T-helper 1 cell treated with Interleukin-12 subunit alpha and Interleukin-12 subunit beta and Interleukin-4 antibody, amounts not matched to agents 30 μg/mL and 1 μg/mL, for 36 hours (primary cell): ENCODE results near the gene SERPINB12.

Experiments
- H3K27ac Mint-ChIP-seq: one replicate; pipeline ENCODE4 v1.8.0; 2021; ENCODE audit warnings: mild to moderate bottlenecking, mixed read lengths
- H3K27me3 Mint-ChIP-seq: one replicate; pipeline ENCODE4 v1.8.0; 2021; ENCODE audit warnings: low read depth, mixed read lengths
- H3K36me3 Mint-ChIP-seq: one replicate; pipeline ENCODE4 v1.8.0; 2021; ENCODE audit warnings: low read depth, mixed read lengths
- H3K4me1 Mint-ChIP-seq: one replicate; pipeline ENCODE4 v1.8.0; 2021; ENCODE audit warnings: low read depth, mixed read lengths
- H3K4me3 Mint-ChIP-seq: one replicate; pipeline ENCODE4 v1.8.0; 2021; ENCODE audit warnings: mild to moderate bottlenecking, moderate library complexity, mixed read lengths
- H3K9me3 Mint-ChIP-seq: one replicate; pipeline ENCODE4 v1.8.0; 2021; ENCODE audit warnings: mixed read lengths

The SERPINB12 gene

DNA sequence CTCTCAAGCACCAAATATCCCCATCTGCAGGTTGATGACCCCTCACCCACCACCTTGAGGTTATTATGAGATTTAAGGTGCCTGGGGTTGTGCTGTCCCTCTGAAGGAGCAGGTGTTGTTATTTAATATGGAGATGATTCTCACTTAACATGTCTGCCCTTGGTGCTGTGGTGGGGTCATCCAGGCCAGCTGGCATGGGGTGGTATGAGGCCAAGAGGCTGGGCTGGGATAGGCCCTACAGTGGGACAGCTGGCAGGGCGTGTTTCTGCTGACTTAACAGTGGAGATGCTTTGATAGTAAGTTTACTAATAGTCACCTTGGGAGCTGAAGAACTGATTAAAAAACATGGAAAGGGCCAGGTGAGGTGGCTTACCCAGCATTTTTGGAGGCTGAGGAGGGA lies 22.4 kb downstream of the SERPINB12 start:
- H3K4me3 Mint-ChIP-seq, result no peak overlapping the region
- H3K4me1 Mint-ChIP-seq, result no peaks in the 10 kb centered on the region
- H3K27me3 Mint-ChIP-seq, result no peaks in the 10 kb centered on the region
- H3K27ac Mint-ChIP-seq, result no peak overlapping the region
- H3K36me3 Mint-ChIP-seq, result no peaks in the 10 kb centered on the region
- H3K9me3 Mint-ChIP-seq, result no peaks in the 10 kb centered on the region

DNA sequence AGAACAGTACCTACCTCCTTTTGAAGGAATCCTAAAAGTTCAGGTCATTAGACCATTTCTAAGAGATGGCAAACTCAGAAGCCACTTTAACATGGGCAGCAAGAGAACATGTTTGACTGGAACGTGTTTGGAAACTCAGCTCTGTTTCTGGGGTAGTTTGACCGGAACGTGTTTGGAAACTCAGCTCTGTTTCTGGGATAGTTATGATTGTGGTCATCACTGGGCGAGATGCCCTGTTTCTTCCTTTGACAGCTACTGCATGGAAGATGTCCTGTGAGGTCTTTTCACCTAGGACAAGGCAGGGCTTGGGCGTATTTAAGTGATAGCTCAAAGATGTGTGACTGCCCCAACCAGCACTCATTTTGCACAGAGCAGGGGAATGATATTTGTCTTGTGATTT lies 25.1 kb downstream of the SERPINB12 start:
- H3K27me3 Mint-ChIP-seq, result peaks cover 19% of the 10 kb centered on the region
- no peak overlapping the region for H3K4me3 Mint-ChIP-seq
- H3K4me1 Mint-ChIP-seq, result no peaks in the 10 kb centered on the region
- no peaks in the 10 kb centered on the region for H3K9me3 Mint-ChIP-seq
- no peaks in the 10 kb centered on the region for H3K36me3 Mint-ChIP-seq
- H3K27ac Mint-ChIP-seq, result no peak overlapping the region

DNA sequence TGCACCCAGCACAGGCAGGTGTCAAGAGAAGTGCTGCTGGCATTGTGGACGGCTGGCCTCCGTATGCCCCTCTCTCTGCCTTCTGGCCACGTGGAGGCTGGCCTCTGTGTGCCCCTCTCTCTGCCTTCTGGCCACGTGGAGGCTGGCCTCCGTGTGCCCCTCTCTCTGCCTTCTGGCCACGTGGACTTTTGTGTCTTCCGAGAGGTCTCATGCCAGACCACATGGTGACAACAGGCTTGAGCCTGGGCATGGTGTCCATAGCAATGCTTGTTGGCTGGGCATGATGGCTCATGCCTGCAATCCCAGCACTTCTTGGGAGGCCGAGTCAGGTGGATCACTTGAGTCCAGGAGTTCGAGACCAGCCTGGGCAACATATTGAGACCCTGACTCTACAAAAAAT lies 25.7 kb downstream of the SERPINB12 start:
- H3K9me3 Mint-ChIP-seq, result no peaks in the 10 kb centered on the region
- no peaks in the 10 kb centered on the region for H3K36me3 Mint-ChIP-seq
- H3K27me3 Mint-ChIP-seq, result peaks cover 23% of the 10 kb centered on the region
- no peaks in the 10 kb centered on the region for H3K4me1 Mint-ChIP-seq
- H3K4me3 Mint-ChIP-seq, result no peak overlapping the region
- no peak overlapping the region for H3K27ac Mint-ChIP-seq

DNA sequence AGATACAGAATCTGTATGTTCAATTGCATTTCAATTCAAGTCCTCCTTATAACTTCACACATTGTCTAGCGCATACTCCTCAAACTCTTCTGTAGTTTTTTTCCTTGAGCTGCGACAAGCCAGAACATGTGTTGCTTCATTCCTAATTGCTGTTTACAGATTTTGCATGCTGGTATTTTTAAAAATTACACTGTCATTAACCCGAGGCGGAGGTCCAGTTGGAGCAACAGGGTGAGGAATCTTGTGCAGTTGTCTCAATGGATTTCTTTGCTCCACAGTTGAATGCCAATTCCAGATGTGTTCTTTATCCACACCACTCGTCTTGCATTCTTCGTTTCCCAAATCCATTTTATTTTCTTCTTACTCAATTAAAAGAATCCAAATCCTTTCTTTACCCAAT lies 28.6 kb downstream of the SERPINB12 start:
- Mint-ChIP-seq H3K9me3 (no peaks in the 10 kb centered on the region), H3K27me3 (peaks cover 39% of the 10 kb centered on the region), H3K4me3 (no peak overlapping the region), H3K27ac (no peak overlapping the region), H3K36me3 (no peaks in the 10 kb centered on the region), H3K4me1 (no peaks in the 10 kb centered on the region)

DNA sequence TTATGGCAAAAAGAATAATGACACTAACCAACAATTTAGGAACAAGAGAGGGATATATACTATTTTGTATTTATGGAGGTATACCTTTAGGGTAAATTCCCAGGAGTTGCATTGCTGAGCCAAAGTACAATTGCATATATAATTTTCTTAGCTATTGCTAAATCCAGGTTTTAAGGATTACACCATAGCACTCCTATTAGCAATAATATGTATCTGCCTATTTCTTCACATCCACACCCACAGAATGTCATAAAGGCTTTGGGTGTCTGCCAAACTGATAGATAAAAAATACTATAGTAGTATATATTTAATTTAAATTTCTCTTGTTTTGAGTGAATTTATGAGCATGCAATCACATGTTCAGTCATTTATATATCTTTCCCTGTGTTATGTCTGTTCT lies 33.5 kb downstream of the SERPINB12 start:
- Mint-ChIP-seq H3K4me1 (peaks cover 3% of the 10 kb centered on the region), H3K27ac (no peak overlapping the region), H3K4me3 (no peak overlapping the region), H3K36me3 (no peaks in the 10 kb centered on the region), H3K27me3 (peaks cover 53% of the 10 kb centered on the region), H3K9me3 (no peaks in the 10 kb centered on the region)

DNA sequence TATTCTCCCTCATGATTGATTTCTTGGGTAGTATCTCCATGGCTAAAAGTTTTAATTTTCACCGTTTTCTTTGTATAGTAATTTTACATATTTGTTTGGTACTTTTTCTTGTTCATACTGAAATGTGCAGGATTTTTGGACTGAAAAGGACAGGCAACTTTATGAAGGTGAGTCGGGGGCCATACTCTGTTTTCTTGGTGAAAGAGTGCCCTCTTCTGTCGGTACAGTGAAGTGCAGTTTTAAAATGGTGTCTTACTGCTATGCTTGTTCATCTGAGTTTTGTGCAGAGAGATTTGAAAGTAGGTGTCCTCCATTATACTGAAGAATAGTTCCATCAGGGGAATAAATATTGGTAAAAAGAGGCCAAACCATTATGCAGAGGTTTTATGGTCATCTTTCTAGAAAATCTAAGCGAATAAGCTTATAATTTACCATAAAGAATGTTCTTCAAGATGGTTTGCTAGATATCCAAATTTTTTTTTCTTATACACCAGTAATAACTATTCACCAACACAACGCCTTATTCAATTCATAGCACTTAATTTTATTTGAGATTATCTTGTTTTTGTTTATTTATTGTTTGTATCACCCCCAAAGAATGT lies 36.3 kb downstream of the SERPINB12 start:
- Mint-ChIP-seq H3K27me3 (peaks cover 34% of the 10 kb centered on the region), H3K9me3 (no peaks in the 10 kb centered on the region), H3K27ac (no peak overlapping the region), H3K36me3 (no peaks in the 10 kb centered on the region), H3K4me3 (no peak overlapping the region), H3K4me1 (peaks cover 3% of the 10 kb centered on the region)

DNA sequence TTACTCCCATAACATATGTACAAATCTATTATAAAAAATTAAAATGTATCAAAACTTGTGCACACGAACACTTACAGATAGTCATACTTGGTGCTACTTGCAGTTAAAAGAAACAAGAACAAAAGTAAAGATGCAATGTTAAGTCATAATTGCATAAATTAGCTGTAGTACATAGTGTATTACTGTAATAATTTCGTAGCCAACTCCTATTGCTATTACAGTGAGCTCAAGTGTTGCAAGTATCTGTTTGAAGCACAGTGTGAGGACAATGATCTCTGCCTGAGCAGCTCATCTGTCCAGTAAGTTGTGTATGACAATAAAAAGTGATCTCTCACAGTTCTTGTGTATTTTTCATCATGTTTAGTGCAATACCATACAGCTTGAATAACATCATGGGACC lies 37.4 kb downstream of the SERPINB12 start:
- Mint-ChIP-seq H3K27ac (no peak overlapping the region), H3K4me3 (no peak overlapping the region), H3K27me3 (peaks cover 30% of the 10 kb centered on the region), H3K36me3 (no peaks in the 10 kb centered on the region), H3K4me1 (peaks cover 3% of the 10 kb centered on the region), H3K9me3 (no peaks in the 10 kb centered on the region)

DNA sequence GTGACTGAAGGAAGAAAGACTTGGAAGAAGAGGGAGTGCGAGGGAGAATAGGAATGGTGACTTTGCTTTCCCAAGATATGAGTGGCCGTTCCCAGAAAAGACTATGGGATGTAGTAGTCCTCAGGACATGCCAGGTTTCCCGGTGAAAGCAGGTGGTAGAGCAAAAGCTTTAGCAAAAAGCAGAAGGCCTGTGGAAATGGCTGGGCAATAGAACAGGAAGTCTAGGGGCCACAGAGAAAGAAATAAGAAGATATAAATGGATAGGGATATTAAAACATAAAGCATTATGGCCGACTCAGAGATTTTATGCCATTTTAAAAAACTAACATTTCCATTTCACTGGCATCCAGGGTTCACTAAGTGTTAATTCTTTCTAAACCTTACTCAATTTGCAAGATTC lies 43.8 kb downstream of the SERPINB12 start:
- Mint-ChIP-seq H3K27ac (no peak overlapping the region), H3K36me3 (no peaks in the 10 kb centered on the region), H3K4me3 (no peak overlapping the region), H3K9me3 (no peaks in the 10 kb centered on the region), H3K4me1 (no peaks in the 10 kb centered on the region), H3K27me3 (no peaks in the 10 kb centered on the region)

DNA sequence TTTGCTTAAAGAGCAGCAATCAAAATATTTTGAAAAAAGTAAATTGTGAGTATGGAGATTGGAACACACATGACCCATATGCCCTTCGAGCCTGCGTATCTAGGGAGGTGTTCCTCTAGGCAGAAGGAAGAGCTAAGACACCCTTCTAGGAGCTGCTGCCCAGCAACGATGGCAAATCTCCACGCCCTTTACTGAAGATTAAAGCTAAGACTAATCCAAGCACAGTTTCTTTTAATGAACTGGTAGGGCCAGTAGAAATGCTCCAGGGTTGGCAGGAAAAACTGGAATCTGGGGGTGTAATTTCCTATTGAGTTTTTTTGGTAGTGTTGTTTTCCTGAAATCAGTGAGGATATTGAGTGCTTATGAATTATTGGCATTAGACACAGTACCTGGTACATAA lies 44.3 kb downstream of the SERPINB12 start:
- Mint-ChIP-seq H3K4me3 (no peak overlapping the region), H3K36me3 (no peaks in the 10 kb centered on the region), H3K27me3 (peaks cover 3% of the 10 kb centered on the region), H3K27ac (no peak overlapping the region), H3K4me1 (no peaks in the 10 kb centered on the region), H3K9me3 (no peaks in the 10 kb centered on the region)

DNA sequence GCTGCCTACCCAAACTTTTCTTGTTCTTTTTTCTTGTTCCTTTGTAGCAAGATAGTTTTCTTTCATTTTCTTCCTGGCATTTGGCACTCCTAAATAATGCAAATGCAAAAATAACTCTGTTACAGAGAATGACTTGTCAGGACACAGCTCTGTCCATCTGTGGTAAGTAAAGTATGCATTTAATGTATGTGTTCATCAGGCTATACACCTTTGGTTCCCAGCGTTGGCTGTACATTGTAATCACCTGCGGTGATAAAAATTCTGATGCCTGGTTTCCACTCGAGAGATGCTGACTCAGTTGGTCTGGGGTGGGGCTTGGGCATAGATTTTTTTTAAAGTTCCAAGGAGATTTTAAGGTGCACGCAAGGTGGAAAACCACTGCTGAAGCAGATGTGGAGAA lies 44.8 kb downstream of the SERPINB12 start, which contains the start of gene SERPINB13:
Gene SERPINB13 (plus strand): TSS at position 378 of the 400 bp plus-strand sequence. CDS start 1,325 bp downstream, outside the sequence.
- no peak within 1 kb of the TSS for H3K4me3 Mint-ChIP-seq
- H3K4me1 Mint-ChIP-seq, result no peaks in the 10 kb centered on the region
- H3K9me3 Mint-ChIP-seq, result no peaks in the 10 kb centered on the region
- no peak within 1 kb of the TSS for H3K27ac Mint-ChIP-seq
- peaks cover 4% of the 10 kb centered on the region for H3K27me3 Mint-ChIP-seq
- H3K36me3 Mint-ChIP-seq, result no peaks in the 10 kb centered on the region

DNA sequence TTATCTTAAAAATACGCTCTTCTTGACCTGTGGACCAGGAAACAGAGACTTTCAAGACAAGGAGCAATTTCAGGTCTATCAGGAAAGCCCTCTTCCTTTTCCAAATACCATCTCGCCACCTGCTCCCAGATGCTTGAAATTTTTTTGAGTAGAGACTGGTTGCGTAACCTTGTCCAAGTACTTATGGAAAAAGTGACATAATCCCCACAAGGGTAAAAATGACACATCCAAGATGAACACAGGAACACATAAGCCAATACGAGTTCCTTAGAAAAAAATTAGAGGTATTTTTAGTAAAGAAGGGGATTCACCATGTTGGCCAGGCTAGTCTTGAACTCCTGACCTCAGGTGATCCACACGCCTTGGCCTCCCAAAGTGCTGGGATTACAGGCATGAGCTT lies 46.7 kb downstream of the SERPINB12 start:
- H3K4me1 Mint-ChIP-seq, result no peaks in the 10 kb centered on the region
- H3K27me3 Mint-ChIP-seq, result peaks cover 4% of the 10 kb centered on the region
- H3K27ac Mint-ChIP-seq, result no peak overlapping the region
- H3K4me3 Mint-ChIP-seq, result no peak overlapping the region
- H3K36me3 Mint-ChIP-seq, result no peaks in the 10 kb centered on the region
- no peaks in the 10 kb centered on the region for H3K9me3 Mint-ChIP-seq

DNA sequence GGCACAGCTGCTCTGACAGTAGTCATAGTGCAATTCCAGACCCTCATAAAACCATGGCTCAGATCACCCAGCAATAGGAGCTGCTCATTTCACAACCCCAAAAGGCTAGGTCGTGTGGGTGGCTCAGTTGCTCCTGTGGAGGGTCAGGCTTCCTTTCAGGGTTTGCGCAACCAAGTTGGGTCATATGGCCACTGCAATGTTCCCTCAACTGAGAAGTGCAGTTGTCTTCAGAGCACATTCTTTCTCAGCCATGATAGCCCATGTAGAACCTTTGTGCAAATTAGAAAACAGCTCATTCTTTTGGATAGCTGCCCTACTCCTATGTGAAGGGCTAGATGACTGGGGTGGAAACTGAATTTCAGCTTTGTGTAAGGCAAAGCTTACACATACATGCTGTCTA lies 48.2 kb downstream of the SERPINB12 start:
- no peaks in the 10 kb centered on the region for H3K36me3 Mint-ChIP-seq
- no peaks in the 10 kb centered on the region for H3K4me1 Mint-ChIP-seq

DNA sequence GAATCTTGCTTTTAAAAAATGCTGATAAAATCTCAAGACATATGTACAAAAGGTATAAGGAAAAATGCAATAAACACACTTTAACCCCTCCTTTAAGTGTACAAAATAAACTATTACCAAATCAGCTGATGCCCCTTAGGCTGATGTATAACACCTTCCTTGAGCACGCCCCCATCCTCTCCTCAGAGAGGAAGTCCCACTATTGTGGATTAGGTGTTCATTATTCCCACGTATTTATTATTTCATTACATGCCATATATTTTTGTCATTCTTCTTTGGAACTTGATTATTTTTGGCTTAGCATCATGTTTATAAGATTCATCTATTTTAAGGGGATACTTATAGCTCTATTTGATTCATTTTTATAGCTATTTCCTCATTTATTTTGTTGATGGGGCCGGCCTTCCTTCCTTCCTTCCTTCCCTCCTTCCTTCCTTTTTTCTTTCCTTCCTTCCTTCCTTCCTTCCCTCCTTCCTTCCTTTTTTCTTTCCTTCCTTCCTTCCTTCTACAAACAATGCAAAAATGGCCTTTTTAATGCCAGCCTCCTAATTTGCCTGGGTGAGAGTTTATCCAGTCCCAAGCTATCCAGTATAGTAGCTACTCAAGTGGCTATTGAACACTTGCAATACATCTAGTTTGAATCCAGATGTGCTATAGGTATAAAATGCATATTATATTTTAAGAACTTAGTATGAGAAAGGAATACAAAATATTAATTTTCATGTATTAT lies 49.0 kb downstream of the SERPINB12 start:
- Mint-ChIP-seq H3K4me3 (no peak overlapping the region), H3K36me3 (no peaks in the 10 kb centered on the region), H3K27ac (no peak overlapping the region), H3K27me3 (peaks cover 4% of the 10 kb centered on the region), H3K4me1 (no peaks in the 10 kb centered on the region), H3K9me3 (no peaks in the 10 kb centered on the region)

More for the DNA sequence above, 48.2 kb downstream of the SERPINB12 start:
- no peaks in the 10 kb centered on the region for H3K9me3 Mint-ChIP-seq
- H3K27me3 Mint-ChIP-seq, result peaks cover 4% of the 10 kb centered on the region
- no peak overlapping the region for H3K27ac Mint-ChIP-seq
- no peak overlapping the region for H3K4me3 Mint-ChIP-seq

DNA sequence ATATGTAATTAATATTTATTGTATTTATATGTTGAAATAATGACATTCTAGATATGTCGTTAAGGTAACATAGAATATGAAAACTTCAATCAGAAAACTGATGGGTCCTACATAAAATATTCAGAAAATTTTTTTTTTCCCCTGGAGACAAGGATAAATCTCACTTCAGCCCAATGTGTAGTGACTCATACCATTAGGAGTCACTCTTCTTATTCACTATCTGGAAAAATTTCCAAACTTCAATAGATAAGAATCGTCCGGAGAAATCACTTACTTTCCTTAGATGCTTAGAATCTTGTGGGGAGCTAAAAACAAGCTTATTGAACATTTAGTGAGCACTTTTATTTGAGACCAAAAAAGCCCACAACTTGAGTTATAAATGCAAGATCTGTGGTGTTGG lies 49.6 kb downstream of the SERPINB12 start:
- Mint-ChIP-seq H3K27ac (no peak overlapping the region), H3K4me1 (no peaks in the 10 kb centered on the region), H3K36me3 (no peaks in the 10 kb centered on the region), H3K4me3 (no peak overlapping the region), H3K9me3 (no peaks in the 10 kb centered on the region), H3K27me3 (peaks cover 4% of the 10 kb centered on the region)

DNA sequence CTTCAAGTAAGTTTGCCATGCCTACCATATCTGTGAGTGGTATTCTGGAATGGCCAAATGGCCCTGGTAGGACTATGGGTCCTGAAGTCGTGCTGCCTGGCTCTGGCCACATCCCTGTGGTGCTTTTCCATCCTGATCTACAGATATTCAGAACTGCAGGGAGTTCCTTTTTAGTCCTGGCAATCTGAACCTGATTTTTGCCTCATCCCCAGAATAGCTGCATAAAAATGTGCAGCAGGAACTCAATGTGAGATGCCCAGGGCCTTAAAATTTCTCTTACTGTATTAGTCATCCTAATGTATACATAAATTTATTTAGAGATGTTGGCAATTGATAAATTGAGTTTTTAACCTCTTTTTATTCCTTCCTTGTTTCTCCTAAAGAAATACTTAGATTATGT lies 50.3 kb downstream of the SERPINB12 start:
- Mint-ChIP-seq H3K27ac (no peak overlapping the region), H3K36me3 (no peaks in the 10 kb centered on the region), H3K4me1 (no peaks in the 10 kb centered on the region), H3K27me3 (peaks cover 4% of the 10 kb centered on the region), H3K4me3 (no peak overlapping the region), H3K9me3 (no peaks in the 10 kb centered on the region)
